Type B pancreatic cell (in vitro differentiated cells): ENCODE results near the gene CREB5. TPM values are rescaled to one million over a fixed set of nuclear protein-coding genes. Genes with fewer than 3 reads are reported as not detected.

Source experiments
- DNase-seq: peaks from one replicate; pipeline ENCODE4 v3.0.0; 2021; ENCODE audit warnings: mixed read lengths; ENCODE audit not compliant: unreplicated experiment; ENCODE audit errors: extremely low spot score
- H3K27ac Mint-ChIP-seq: 2 replicates; pipeline ENCODE4 v1.8.0; 2021; ENCODE audit warnings: mild to moderate bottlenecking, mixed read lengths
- H3K27me3 Mint-ChIP-seq: 2 replicates; pipeline ENCODE4 v1.8.0; 2021; ENCODE audit warnings: mixed read lengths
- H3K36me3 Mint-ChIP-seq: 2 replicates; pipeline ENCODE4 v1.8.0; 2021; ENCODE audit warnings: mixed read lengths
- H3K4me1 Mint-ChIP-seq: one replicate; pipeline ENCODE4 v1.8.0; 2021; ENCODE audit warnings: mixed read lengths; ENCODE audit not compliant: unreplicated experiment
- H3K4me3 Mint-ChIP-seq: 2 replicates; pipeline ENCODE4 v1.8.0; 2021; ENCODE audit warnings: mild to moderate bottlenecking, mixed read lengths
- H3K9me3 Mint-ChIP-seq: 2 replicates; pipeline ENCODE4 v1.8.0; 2021; ENCODE audit warnings: mixed read lengths
- total RNA-seq: library from RNA; stranded (reverse); gene quantifications from 2 replicates; pipeline ENCODE4 v1.2.1, GENCODE V29; 2021; ENCODE audit warnings: low replicate concordance
- TF ChIP-seq, protein P1 (sequence below): fragments of 200-600 bp; sonication (generic); conservative IDR thresholded peaks from 2 replicates; pipeline ENCODE4 v1.5.0; 2021; ENCODE audit warnings: antibody characterized with exemption, mild to moderate bottlenecking

The CREB5 gene
- total RNA-seq, 1 donor from 2014 or later = 31.0 TPM

DNA sequence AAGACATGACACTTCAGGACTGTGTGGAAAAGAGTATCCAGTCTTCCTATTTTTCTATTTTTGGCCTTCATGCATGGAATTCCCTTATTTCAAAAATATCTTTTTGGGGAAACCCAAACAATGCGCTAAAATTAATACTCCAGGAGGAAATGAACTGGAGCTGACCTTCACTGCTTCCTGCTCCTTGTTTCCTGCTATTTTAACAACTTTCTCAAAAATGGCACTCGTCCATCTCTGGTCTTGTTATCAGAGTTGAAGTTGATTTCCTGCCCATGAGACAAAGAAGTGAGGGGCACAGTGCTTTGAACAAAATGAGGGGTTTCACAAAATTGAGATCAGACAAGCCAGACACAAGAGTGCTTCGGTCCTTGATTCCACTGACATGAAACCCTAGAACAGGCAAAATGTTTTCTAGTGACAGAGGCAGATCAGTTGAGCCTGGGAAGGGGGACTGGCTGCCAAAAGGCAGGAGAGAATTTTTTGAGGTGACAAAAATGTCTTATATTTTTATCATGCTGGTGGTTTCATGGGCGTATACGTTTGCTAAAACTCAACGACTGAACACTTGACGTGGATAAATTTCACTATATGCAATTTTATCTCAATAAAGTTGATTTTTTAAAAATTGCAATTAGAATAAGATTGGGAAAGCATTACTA, 193.2 kb downstream of the CREB5 start:
- H3K4me3 Mint-ChIP-seq = no peak overlapping the region
- peaks cover 1% of the 10 kb centered on the region for H3K36me3 Mint-ChIP-seq
- H3K27me3 Mint-ChIP-seq = no peaks in the 10 kb centered on the region
- no peak for DNase-seq
- TF ChIP-seq, protein P1, sequence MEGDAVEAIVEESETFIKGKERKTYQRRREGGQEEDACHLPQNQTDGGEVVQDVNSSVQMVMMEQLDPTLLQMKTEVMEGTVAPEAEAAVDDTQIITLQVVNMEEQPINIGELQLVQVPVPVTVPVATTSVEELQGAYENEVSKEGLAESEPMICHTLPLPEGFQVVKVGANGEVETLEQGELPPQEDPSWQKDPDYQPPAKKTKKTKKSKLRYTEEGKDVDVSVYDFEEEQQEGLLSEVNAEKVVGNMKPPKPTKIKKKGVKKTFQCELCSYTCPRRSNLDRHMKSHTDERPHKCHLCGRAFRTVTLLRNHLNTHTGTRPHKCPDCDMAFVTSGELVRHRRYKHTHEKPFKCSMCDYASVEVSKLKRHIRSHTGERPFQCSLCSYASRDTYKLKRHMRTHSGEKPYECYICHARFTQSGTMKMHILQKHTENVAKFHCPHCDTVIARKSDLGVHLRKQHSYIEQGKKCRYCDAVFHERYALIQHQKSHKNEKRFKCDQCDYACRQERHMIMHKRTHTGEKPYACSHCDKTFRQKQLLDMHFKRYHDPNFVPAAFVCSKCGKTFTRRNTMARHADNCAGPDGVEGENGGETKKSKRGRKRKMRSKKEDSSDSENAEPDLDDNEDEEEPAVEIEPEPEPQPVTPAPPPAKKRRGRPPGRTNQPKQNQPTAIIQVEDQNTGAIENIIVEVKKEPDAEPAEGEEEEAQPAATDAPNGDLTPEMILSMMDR = no peak
- H3K9me3 Mint-ChIP-seq = no peaks in the 10 kb centered on the region
- no peak overlapping the region for H3K27ac Mint-ChIP-seq
- peaks cover 17% of the 10 kb centered on the region for H3K4me1 Mint-ChIP-seq

DNA sequence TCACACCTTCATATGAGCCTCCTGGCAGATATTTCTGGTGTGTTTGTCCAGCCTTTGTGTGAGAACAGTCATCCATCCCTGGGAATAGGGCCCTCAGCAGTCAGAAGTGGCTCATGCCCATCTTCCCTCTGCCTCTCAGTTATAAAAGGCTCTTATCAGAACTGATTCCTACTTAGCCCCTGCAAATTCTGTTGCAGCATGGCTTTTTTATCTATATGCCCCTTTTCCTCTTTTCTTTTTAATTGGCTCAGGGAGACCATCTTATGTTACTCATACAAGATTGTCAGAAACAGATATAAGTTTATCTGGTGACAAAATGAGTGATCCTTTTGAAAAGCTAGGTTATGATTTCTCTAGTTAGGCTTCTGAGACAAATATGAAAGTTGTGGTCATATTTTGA, 194.1 kb downstream of the CREB5 start:
- TF ChIP-seq, protein P1 = no peak
- Mint-ChIP-seq H3K27me3 (no peaks in the 10 kb centered on the region), H3K9me3 (no peaks in the 10 kb centered on the region), H3K27ac (no peak overlapping the region), H3K4me1 (peaks cover 20% of the 10 kb centered on the region), H3K36me3 (peaks cover 5% of the 10 kb centered on the region), H3K4me3 (no peak overlapping the region)
- no peak for DNase-seq

DNA sequence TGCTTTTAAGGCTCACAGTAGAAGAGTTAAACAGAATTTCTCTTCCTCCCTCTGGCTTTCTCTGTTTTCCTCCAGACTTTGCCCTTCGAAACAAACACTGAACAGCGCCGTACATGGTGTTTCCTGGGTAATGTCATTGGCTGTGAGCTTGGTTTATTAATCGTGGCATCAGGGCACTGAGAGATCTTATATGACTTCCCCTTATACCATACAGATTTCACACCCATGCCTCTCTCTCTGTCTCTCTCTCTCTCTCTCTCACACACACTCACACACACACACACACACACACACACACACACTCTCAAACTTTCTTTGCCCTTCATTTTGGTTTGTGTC, 195.5 kb downstream of the CREB5 start:
- Mint-ChIP-seq H3K4me1 (peaks cover 29% of the 10 kb centered on the region), H3K9me3 (peaks cover 4% of the 10 kb centered on the region), H3K36me3 (peaks cover 5% of the 10 kb centered on the region), H3K27me3 (no peaks in the 10 kb centered on the region), H3K4me3 (no peak overlapping the region), H3K27ac (no peak overlapping the region)
- TF ChIP-seq, protein P1 = no peak
- DNase-seq = no peak

DNA sequence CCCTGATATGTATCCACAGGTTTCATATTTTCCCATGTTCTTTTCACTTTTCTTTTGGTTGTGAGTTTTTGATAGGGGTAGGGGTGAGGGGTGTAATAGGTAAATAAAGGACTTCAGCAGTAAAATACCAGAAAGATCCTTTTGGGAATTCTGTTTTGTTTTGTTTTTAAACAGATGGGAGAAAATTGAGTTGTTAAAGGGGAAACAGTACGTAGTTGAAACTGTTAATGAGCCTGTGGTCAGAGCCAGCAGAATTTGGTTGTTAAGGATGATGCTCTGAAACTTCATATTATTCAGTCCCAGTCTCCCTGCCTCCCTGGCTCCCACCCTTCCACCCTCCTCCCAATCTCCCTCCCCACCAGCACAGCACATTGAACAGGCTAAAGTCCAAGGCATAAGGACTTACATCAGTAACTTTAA, 195.9 kb downstream of the CREB5 start:
- H3K9me3 Mint-ChIP-seq = peaks cover 4% of the 10 kb centered on the region
- H3K27me3 Mint-ChIP-seq = no peaks in the 10 kb centered on the region
- H3K27ac Mint-ChIP-seq = no peak overlapping the region
- peaks cover 5% of the 10 kb centered on the region for H3K36me3 Mint-ChIP-seq
- H3K4me1 Mint-ChIP-seq = peaks cover 29% of the 10 kb centered on the region
- TF ChIP-seq, protein P1 = no peak
- no peak for DNase-seq
- H3K4me3 Mint-ChIP-seq = no peak overlapping the region

DNA sequence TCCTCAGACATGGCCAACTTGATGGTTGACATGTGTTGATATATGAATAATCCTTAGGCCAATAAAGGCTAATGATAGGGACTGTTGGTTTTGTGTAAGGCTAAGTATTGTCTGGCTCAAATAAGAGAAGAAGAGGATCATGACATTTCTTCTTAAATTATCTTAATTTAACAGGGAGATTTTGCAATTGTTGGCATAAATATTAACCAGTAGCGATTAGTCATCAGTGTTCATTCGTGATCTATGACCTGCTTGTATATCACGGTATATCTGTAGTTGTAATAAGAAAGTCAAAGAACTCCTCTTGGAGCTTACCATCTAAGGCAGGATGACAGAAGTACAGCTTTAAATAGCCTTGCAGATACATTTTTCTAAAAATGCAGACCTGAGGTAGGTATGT, 196.4 kb downstream of the CREB5 start:
- Mint-ChIP-seq H3K36me3 (peaks cover 5% of the 10 kb centered on the region), H3K4me3 (no peak overlapping the region), H3K27me3 (no peaks in the 10 kb centered on the region), H3K27ac (no peak overlapping the region), H3K4me1 (peaks cover 29% of the 10 kb centered on the region), H3K9me3 (peaks cover 4% of the 10 kb centered on the region)
- TF ChIP-seq, protein P1 = no peak
- DNase-seq = no peak
